NCI-H748 (cell line): ENCODE results near the gene NFASC.

ENCODE experiments used
- DNase-seq: peaks from one replicate; lab custom pipeline; 2025; ENCODE audit not compliant: unreplicated experiment; lab: John Stamatoyannopoulos, UW

NFASC gene

GRCh38 chr1:204927673-204928641 is 57.3 kb downstream of the NFASC start:
- no peak for DNase-seq

GRCh38 chr1:204928671-204929486 is 58.2 kb downstream of the NFASC start:
- DNase-seq = no peak

- DNase-seq = no peak
These were observed 59.0 kb downstream of the NFASC start for GRCh38 chr1:204929487-204930154.

GRCh38 chr1:204930155-204930523 is 59.5 kb downstream of the NFASC start:
- no peak for DNase-seq

GRCh38 chr1:204931313-204931712 is 60.7 kb downstream of the NFASC start:
- no peak for DNase-seq

- no peak for DNase-seq
These were observed 61.3 kb downstream of the NFASC start for GRCh38 chr1:204931768-204932572.

- DNase-seq = no peak
These were observed 61.9 kb downstream of the NFASC start for GRCh38 chr1:204932573-204932909.

- DNase-seq = no peak
These were observed 64.5 kb downstream of the NFASC start for GRCh38 chr1:204935155-204935554.

- no peak for DNase-seq
These were observed 66.1 kb downstream of the NFASC start for GRCh38 chr1:204936765-204937164.

GRCh38 chr1:204937901-204938300 is 67.2 kb downstream of the NFASC start:
- no peak for DNase-seq

- DNase-seq = no peak
These were observed 69.9 kb downstream of the NFASC start for GRCh38 chr1:204940591-204940990.

GRCh38 chr1:204941421-204942338 is 71.0 kb downstream of the NFASC start:
- peak; percentile 59 for DNase-seq

GRCh38 chr1:204943495-204943894 is 72.8 kb downstream of the NFASC start:
- DNase-seq = no peak

GRCh38 chr1:204944662-204945061 is 74.0 kb downstream of the NFASC start:
- DNase-seq = no peak

- peak; percentile 3 for DNase-seq
These were observed 74.9 kb downstream of the NFASC start for GRCh38 chr1:204945565-204945977.

- no peak for DNase-seq
These were observed 76.0 kb downstream of the NFASC start for GRCh38 chr1:204946640-204947039.

GRCh38 chr1:204947338-204947737 is 76.7 kb downstream of the NFASC start:
- no peak for DNase-seq

GRCh38 chr1:204947747-204948146 is 77.1 kb downstream of the NFASC start:
- DNase-seq = no peak

GRCh38 chr1:204950353-204951001 is 79.8 kb downstream of the NFASC start:
- DNase-seq = no peak
